ENCODE measurements around the gene MAT2B. TPM values are rescaled to one million over a fixed set of nuclear protein-coding genes. Genes with fewer than 3 reads are reported as not detected.
"Not testable (repeated sequence)": the region's sequence is repeated elsewhere in the genome, so short reads cannot be mapped to it uniquely, and the experiment has no call there.

The MAT2B gene
- total RNA-seq, 1 experiment from 2014 or later, result 43.2 TPM

- DNase-seq (ENCODE audit: low read depth, low spot score), result no peak
- in situ Hi-C loops (cut with HindIII; ENCODE audit: low pct_unique_long_range_greater_than_20kb, low sequenced_read_pairs), result no loop called here
These were observed 29.9 kb downstream of the MAT2B start for GRCh38 chr5:163535290-163535689.

DNA sequence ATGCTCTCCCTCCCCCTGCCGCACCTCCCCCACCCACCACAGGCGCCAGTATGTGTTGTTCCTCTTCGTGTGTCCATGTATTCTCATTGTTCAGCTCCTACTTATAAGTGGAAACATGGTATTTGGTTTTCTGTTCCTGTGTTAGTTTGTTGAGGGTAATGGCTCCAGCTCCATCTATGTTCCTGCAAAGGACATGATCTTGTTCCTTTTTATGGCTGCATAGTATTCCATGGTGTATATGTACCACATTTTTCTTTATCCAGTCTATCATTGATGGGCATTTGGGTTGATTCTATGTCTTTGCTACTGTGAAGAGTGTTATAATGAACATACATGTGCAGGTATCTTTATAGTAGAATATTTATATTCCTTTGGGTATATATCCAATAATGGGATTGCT is 31.0 kb downstream of the MAT2B start:
- in situ Hi-C loops (cut with HindIII; ENCODE audit: low pct_unique_long_range_greater_than_20kb, low sequenced_read_pairs), result not testable (repeated sequence)

DNA sequence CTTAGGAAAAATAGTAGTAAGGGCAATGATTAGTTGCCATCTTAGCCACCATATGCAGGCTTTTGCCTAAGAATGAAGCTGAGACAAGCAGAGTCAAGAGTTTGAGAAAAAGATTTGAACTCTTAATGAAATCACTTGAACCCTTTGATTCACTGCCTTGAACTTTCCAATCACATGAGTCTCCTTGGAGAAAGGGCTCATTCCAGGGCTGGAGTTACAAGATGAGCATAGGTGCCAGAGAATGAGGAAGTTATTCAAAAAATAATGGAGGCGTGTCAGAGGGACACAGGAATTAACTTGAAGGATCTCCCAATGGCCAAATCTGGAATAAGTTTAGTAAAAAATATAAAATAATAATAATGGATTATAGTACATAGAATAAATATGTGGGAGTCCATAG is 35.3 kb downstream of the MAT2B start:
- in situ Hi-C loops (cut with HindIII; ENCODE audit: low pct_unique_long_range_greater_than_20kb, low sequenced_read_pairs), result no loop called here
- no peak for DNase-seq (ENCODE audit: low read depth, low spot score)

More for the DNA sequence above, 31.0 kb downstream of the MAT2B start:
- not testable (repeated sequence) for DNase-seq (ENCODE audit: low read depth, low spot score)

DNA sequence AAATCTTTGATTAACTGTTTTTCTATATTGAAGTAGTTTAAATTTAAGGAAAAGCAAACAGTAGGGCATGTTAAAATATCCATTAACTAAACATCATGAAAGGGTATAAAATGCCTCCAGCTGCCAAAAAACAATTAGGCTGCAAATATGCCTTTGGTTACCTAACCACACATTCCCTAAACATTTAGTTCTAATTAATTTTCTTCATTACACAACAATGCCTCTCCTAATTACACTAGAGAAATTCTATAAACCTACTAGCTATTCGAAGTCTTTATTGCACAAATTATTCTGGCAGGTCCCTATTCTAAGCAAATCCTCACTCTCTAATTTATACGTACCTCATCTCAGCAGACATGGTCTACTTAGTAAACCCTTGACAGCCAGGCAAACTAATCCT is 37.4 kb downstream of the MAT2B start:
- in situ Hi-C loops (cut with HindIII; ENCODE audit: low pct_unique_long_range_greater_than_20kb, low sequenced_read_pairs), result no loop called here
- no peak for DNase-seq (ENCODE audit: low read depth, low spot score)

GRCh38 chr5:163544041-163544440 is 38.6 kb downstream of the MAT2B start:
- no peak for DNase-seq (ENCODE audit: low read depth, low spot score)

GRCh38 chr5:163544836-163545235 is 39.4 kb downstream of the MAT2B start:
- in situ Hi-C loops (cut with HindIII; ENCODE audit: low pct_unique_long_range_greater_than_20kb, low sequenced_read_pairs), result no loop called here
- no peak for DNase-seq (ENCODE audit: low read depth, low spot score)

More at GRCh38 chr5:163544041-163544440, 38.6 kb downstream of the MAT2B start:
- in situ Hi-C loops (cut with HindIII; ENCODE audit: low pct_unique_long_range_greater_than_20kb, low sequenced_read_pairs), result no loop called here

DNA sequence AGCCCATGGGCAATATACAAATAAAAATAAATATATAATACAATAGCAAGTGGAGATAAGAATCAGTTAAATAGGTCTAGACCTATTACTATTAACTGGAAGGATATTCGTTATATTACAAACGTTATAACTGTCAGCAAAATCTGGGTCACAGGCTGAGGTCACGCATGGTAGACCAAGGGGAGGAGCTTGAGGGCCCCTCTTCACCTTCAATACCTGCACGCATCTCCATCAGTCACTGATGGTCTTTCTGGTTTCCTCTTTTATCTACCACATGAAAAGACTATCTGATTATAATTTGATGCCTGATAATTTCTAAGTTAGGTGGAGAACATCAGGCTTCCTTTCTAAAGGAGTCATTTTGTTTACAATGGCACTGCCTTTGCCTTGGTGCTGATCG is 43.2 kb downstream of the MAT2B start:
- DNase-seq (ENCODE audit: low read depth, low spot score), result no peak
- in situ Hi-C loops (cut with HindIII; ENCODE audit: low pct_unique_long_range_greater_than_20kb, low sequenced_read_pairs), result no loop called here

- DNase-seq (ENCODE audit: low read depth, low spot score), result no peak
- in situ Hi-C loops (cut with HindIII; ENCODE audit: low pct_unique_long_range_greater_than_20kb, low sequenced_read_pairs), result no loop called here
These were observed 45.7 kb downstream of the MAT2B start for GRCh38 chr5:163551156-163551555.

DNA sequence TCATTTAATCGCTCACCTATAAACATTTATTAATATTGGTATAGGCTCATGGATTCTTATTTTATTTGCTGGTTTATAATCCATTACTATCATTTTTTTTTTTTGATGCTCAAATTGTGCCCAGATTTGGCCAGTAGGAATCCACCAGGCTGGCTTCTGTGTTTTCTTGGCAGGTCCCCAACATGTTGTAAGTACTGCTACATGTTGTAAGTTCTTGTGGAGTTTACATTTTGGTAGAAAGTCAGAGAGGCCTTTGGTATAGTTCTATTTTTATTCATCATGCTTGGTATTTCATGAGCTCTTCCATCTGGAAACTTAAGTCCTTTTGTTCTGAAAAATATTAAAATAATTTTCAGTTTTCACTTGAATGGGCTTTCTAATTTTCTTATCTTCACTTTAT is 47.1 kb downstream of the MAT2B start:
- in situ Hi-C loops (cut with HindIII; ENCODE audit: low pct_unique_long_range_greater_than_20kb, low sequenced_read_pairs), result no loop called here
- no peak for DNase-seq (ENCODE audit: low read depth, low spot score)

DNA sequence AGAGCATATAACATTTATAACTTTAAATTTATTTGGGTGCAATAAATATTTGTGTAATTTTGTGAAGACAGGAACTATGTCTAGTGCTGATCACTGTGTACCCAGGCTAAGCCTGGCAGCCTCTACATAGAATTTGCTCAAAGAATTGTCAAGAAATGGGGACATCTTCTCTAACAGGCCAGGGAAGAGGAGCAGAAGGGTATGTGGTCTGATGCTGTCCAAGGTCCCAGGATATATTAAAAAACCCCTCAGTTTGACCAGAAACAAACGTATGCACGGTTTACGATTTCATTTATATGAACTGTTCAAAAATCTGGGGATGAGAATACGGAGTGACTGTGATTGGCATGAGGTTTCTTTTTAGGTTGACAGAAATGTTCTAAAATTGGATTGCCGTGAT is 55.9 kb downstream of the MAT2B start:
- no peak for DNase-seq (ENCODE audit: low read depth, low spot score)
- in situ Hi-C loops (cut with HindIII; ENCODE audit: low pct_unique_long_range_greater_than_20kb, low sequenced_read_pairs), result no loop called here

GRCh38 chr5:163562071-163562470 is 56.7 kb downstream of the MAT2B start:
- DNase-seq (ENCODE audit: low read depth, low spot score), result no peak
- in situ Hi-C loops (cut with HindIII; ENCODE audit: low pct_unique_long_range_greater_than_20kb, low sequenced_read_pairs), result no loop called here

GRCh38 chr5:163563112-163563511 is 57.7 kb downstream of the MAT2B start:
- in situ Hi-C loops (cut with HindIII; ENCODE audit: low pct_unique_long_range_greater_than_20kb, low sequenced_read_pairs), result no loop called here
- DNase-seq (ENCODE audit: low read depth, low spot score), result no peak

DNA sequence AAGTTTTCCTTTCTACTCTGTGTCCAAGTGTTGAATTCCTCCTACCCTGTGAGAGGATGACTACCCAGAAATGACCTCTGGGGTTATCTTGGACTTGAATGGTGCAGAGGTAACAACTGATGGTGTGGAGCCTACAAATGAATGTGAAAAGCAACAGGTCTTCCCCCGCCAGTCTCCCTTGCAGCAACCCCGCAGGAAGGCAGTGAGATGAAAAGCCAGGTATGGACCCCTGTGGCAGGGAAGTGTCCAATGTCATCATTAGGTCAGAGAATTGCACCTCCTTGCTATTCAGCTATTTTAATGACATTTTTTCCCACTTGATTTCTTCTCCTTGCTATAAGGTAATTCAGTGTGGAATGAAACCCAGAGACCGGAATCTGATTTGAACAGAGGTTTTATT is 58.5 kb downstream of the MAT2B start:
- in situ Hi-C loops (cut with HindIII; ENCODE audit: low pct_unique_long_range_greater_than_20kb, low sequenced_read_pairs), result no loop called here

GRCh38 chr5:163564321-163564938 is 59.0 kb downstream of the MAT2B start:
- peak; percentile 71 for DNase-seq (ENCODE audit: low read depth, low spot score)
- in situ Hi-C loops (cut with HindIII; ENCODE audit: low pct_unique_long_range_greater_than_20kb, low sequenced_read_pairs), result no loop called here

More for the DNA sequence above, 58.5 kb downstream of the MAT2B start:
- DNase-seq (ENCODE audit: low read depth, low spot score), result no peak

- DNase-seq (ENCODE audit: low read depth, low spot score), result no peak
- in situ Hi-C loops (cut with HindIII; ENCODE audit: low pct_unique_long_range_greater_than_20kb, low sequenced_read_pairs), result no loop called here
These were observed 60.1 kb downstream of the MAT2B start for GRCh38 chr5:163565492-163565891.

GRCh38 chr5:163565931-163566608 is 60.7 kb downstream of the MAT2B start:
- in situ Hi-C loops (cut with HindIII; ENCODE audit: low pct_unique_long_range_greater_than_20kb, low sequenced_read_pairs), result no loop called here
- DNase-seq (ENCODE audit: low read depth, low spot score), result no peak

- no peak for DNase-seq (ENCODE audit: low read depth, low spot score)
- in situ Hi-C loops (cut with HindIII; ENCODE audit: low pct_unique_long_range_greater_than_20kb, low sequenced_read_pairs), result no loop called here
These were observed 61.3 kb downstream of the MAT2B start for GRCh38 chr5:163566678-163567077.

DNA sequence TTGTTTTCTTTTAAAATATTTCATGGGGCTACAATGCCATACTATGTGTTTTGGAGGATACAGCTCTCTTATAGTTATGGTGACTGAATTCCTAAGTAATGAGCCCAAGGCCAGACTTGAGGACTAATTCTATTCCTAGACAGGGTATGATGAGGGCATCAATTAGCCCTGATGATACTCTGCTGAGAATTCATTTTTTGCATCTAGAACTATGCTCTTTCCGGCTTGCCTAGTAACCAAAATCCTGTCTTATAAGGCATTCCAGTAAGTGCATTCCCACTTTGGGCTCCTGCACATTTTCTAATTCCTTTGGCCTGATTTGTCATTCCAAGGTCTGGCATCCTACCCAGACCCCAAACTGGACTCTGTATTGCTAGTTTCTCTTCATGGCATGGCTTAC is 62.4 kb downstream of the MAT2B start:
- in situ Hi-C loops (cut with HindIII; ENCODE audit: low pct_unique_long_range_greater_than_20kb, low sequenced_read_pairs), result no loop called here
- no peak for DNase-seq (ENCODE audit: low read depth, low spot score)

All from SK-MEL-5 (cell line).